CD4-positive, alpha-beta T cell treated with Interleukin-15 for 1 hour (primary cell): ENCODE results near the gene SPEF1.
"Not testable (repeated sequence)": the region's sequence is repeated elsewhere in the genome, so short reads cannot be mapped to it uniquely, and the experiment has no call there.

ENCODE experiments used
- DNase-seq: peaks from one replicate; pipeline ENCODE4 v3.0.0-alpha.2; 2020

Gene SPEF1, protein sequence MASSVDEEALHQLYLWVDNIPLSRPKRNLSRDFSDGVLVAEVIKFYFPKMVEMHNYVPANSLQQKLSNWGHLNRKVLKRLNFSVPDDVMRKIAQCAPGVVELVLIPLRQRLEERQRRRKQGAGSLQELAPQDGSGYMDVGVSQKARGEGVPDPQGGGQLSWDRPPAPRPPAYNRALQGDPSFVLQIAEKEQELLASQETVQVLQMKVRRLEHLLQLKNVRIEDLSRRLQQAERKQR

GRCh38 chr20:3781153-3781910 is at the start of gene SPEF1:
TSS of gene SPEF1 (minus strand) at chr20:3781448. CDS start at chr20:3781287, 161 bp downstream.
- peak; percentile 68 for DNase-seq

DNA sequence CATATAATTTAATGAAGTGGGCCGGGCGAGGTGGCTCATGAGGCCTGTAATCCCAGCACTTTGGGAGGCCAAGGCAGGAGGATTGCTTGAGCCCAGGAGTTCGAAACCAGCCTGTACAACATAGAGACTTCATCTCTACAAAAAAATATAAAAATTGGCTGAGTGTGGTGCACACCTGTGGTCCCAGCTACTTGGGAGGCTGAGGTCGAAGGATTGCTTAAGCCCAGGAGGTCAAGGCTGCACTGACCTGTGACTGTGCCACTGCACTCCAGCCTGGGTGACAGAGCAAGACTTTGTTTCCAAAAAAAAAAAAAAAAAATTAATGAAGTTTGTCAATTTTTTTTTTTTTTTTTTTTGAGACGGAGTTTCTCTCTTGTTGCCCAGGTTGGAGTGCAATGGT is 48.6 kb upstream of the SPEF1 start:
- DNase-seq, result not testable (repeated sequence)

GRCh38 chr20:3828798-3829197 is 47.5 kb upstream of the SPEF1 start:
- no peak for DNase-seq

GRCh38 chr20:3826420-3826819 is 45.2 kb upstream of the SPEF1 start:
- no peak for DNase-seq

DNA sequence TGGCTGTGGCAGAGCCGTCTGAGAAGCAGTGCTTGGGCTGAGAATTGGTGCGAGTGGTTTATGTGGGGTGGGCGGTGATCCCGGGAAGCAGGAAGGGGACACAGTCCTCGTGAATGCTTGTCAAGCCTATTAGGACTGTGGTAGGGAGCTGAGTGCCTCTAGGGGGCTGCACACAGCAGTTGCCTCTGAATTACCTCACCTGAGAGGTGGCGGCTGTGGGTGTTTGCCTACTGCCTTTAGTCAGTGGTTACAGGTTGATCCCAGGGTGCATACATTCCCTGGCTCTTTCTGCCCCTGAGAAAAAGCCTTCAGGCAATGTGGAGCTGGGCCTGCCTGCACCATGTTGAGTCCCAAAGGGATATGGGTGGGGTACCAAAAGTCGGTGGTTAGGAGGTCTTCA is 44.3 kb upstream of the SPEF1 start:
- DNase-seq, result no peak

GRCh38 chr20:3823881-3824280 is 42.6 kb upstream of the SPEF1 start:
- DNase-seq, result no peak

GRCh38 chr20:3821996-3822395 is 40.7 kb upstream of the SPEF1 start:
- DNase-seq, result no peak

DNA sequence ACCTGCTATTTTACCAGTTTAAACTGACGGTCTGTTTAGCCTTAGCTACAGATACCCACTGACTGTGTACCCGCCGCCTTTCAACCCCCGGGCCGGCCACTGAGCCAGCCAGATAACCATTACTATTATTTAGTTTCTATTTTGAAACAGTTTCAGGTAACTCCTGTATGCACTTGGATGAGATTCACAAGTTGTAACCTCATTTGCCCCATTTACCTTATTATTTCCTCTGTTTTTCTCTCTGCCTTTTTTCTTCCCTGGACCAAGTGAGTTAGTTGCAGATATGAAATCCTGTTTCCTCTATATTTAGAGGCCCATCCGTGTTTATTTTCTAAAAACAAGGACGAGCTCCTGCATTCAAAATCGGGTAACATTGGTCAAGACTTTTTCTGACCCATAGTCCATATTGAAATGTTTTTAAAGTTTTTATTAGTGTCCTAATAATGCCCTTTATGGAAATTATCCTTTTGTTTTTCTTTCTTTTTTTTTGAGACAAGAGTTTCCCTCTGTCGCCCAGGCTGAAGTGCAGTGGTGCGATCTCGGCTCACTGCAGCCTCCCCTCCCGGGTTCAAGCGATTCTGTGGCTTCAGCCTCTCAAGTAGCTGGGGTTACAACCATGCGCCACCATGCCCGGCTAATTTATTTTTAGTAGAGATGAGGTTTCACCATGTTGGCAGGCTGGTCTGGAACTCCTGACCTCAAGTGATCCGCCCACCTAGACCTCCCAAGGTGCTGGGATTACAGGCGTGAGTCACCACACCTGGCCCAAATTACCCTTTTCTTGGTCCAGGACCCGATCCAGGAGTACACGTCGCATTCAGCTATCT is 39.9 kb upstream of the SPEF1 start:
- no peak for DNase-seq

GRCh38 chr20:3820048-3820900 is 39.0 kb upstream of the SPEF1 start, which contains the start of gene AP5S1:
TSS of gene AP5S1 (plus strand) at chr20:3820547. CDS start at chr20:3822118, 1,571 bp downstream.
- peak; percentile 91 for DNase-seq

DNA sequence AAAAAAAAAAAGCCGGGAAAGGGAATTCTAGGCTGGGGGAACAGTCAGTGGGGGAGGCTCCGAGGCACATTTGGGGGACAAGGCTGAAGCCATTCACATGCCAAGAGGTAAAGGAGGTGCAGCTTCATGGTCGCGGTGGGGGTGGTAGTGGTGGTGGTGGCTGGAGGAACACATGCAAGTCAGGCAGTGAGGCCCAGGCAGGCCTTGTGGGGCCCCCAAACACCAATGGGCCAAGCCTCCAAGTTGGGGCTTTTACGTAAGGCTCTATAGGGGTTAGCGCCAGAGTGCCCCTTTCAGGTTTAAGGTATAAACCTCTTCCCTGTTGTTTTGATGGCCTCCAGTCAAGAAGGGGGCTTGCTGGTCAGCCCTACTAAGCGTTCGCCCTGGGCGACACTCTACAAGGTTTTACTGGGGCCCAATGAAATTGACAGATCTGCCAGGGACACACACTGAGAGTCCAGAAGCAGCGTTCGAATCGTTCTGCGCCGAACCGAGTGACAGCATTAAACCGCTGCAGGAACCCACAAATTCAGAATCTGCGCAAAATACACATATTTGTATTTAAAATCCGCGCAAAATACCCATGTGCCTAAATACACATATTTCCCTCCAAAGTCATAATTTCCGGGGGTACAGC is 38.3 kb upstream of the SPEF1 start:
- no peak for DNase-seq

DNA sequence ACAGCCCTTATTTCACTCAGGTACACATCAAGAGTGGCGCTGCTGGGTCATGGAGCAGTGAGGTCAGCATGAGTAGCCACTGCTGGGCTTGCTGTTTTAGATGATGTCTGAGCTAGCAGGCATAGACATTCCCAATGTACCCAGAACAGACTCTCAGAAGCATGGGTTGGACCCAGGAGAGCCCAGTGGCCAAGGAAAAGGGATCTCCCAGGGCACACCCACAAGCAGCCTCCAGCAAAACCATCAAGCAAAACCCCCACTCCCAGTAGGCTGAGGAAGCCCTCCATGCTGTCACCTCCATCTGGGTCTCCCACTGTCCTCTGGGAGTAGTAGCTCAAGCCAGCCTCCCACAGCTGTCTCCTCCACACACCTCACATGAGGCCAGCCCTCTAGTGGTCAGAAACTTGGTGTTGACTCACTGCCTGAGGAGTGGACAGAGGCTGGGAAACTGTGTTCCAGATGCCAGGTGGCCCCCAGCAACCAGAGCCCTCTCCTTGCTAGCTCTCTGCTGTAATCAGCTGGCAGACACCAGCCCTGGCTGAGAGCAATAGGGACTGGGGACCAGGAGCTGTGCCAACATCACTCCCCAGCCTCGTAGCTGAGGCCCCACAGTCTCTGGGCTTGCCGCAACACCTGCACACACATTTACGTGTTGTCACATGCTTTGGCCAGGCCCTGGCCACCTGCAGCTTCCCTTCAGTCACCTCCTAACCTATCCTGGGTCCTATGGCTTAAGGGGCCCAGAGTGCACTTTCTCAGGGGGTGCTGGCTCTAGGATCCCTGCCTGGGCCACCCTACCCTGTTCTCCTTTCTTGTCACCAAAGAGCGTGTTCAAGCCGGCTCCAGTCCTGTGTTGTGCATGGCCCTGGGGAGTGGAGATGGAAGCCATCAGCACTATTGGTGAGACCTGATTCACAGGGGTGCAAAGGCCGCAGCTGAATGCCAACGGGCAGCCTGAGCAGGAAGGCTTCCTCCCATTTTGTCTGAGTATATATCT is 37.2 kb upstream of the SPEF1 start:
- DNase-seq, result peak; percentile 44

DNA sequence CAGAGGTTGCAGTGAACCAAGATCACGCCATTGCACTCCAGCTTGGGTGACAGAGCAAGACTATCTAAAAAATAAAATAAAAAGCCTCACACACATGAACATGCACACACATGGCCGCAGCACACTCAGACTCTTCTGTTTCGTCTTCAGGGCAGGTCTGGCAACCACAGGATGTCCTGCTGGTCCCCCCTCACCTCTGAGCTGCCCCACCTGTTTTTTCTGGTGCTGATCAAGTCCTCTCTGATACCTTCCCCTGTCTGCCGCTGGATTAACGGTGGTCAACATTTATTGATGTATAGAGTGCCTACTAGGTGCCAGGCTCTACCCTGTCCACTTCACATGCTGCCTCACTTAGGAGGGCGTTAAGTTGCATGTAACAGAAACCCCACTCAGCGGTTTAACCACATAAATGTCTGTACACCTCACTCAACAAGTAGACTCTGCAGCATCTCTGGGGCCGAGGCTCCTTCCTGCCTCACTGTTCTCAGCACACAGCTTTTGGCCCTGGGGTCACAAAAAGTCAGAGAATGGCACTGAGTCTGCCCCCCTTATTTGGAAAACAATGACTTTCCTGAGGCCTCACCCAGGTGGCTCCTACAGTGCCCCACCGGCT is 34.6 kb upstream of the SPEF1 start:
- DNase-seq, result no peak

DNA sequence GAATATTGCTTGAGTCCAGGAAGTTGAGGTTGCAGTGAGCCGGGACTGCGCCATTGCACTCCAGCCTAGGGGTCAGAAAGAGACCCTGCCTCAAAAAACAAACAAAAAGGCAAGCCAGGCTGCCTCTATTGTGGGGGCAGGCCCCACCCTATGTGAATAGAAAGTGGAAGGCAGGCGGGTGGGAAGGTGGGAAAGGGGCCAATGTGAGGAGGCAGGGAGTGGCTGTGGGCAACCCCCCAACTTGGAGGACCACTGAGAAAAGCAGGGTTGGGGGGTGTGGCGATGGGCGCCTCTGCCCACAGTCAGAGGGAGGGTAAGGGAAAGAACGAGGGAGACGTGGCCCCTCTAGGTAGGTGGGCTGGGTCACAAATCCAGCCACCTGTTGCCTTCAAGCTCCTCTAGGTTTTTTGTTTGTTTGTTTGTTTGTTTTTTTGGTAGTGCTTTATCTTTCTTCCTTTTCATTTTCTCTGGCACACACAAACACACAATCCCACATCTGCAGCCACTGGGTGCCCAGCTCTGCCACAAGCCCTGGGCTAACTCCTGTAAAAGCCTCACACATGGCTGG is 33.8 kb upstream of the SPEF1 start:
- DNase-seq, result no peak

DNA sequence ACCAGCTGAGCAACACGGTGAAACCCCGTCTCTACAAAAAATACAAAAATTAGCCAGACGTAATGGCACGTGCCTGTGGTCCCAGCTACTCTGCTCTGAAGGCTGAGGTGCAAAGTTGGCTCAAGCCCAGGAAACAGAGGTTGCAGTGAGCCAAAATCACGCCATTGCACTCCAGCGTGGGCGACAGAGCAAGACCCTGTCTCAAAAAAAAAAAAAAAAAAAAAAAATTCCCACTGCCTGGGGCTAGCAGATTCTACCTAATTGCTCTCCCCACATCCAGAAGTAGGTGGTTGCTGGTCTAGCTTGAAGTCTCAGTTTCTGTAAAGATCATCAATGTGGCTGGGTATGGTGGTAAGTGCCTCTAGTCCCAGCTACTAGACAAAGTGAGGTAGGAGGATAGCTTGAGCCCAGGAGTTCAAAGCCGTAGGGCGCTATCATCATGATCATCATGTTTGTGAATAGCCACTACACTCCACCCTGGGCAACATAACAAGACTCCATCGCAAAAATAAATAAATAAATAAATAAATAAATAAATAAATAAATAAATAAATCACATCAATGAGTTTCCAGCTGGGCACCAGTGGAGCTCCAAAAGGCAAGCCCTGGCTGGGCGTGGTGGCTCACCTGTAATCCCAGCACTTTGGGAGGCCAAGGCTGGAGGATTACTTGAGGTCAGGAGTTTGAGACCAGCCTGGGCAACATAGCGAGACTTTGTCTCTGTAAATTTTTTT is 32.8 kb upstream of the SPEF1 start:
- DNase-seq, result no peak

DNA sequence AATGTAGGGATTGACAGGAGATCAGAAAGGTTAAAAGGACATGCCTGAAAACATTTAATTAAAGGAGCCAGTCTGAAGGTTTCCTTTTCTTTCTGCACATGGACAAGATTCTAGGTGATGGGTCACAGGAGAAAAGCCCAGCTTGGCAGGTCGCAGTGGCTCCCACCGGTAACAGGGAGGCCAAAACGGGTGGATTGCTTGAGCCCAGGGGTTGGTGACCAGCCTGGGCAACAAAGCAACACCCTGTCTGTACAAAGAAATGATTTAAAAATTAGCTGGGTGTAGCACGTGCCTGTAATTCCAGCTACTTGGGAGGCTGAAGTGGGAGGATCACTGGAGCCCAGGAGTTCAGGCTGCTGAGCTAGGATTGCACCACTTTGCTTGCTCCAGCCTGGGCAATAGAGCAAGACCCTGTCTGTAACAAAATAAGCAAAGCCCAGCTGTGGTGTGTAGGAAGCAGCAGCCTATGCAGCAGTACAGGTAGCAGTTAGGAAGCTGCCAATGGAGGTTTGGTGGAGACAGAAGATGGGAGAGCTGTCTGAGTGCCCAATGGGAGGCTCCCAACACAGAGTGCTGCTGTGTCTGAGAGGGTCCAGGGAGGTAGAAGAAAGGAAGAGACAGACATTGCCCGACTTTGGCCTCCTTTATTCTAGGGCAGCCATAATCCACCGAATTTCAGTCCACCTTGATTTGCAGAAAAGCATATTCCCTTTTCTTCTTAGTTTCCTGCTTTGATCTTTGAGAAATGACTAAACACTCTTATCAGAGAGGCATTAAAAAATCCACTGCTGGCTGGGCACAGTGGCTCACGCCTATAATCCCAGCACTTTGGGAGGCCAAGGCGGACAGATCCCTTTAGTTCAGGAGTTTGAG is 32.0 kb upstream of the SPEF1 start:
- DNase-seq, result no peak

GRCh38 chr20:3812259-3812681 is 31.0 kb upstream of the SPEF1 start:
- DNase-seq, result no peak

DNA sequence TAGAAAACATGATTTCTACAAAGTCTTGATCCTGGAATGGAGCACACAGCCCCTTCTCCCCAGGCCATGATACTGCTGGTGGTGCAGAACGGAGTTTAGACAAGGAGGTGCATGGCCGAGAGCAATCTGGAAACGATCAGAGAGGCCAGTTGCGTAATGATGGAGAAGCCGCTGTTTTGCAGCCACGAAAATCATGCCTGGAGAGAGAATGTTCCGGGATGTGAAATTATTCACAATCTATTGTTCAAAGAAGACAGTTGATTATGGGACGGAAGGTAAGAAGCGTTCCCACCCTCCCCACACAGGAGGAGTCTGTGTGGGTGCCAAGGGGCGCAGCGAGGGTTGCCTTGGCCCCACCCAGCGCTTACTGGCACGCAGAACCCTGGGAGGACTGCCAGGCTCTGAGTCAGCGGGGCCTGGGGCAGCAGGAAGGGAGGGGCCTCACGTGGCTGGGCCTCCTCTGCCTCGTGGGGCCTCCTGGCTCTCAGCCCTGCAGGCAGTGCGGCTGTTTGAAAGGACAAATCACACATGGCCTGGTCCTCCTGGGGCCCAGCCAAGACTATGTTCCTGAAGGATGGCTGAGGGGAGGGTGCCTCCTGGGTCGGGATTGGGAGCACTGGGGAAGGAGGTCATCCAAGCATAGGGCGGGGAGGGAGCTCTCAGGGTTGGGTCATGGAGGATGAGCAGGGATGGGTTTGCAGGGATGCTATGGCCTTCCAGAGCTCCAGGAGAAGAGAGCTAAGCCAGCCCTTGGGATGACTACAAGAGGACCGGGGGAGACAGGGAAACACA is 30.4 kb upstream of the SPEF1 start:
- DNase-seq, result peak; percentile 92
